Esophagus squamous epithelium (tissue), 4 donors: Measurements from ENCODE around the gene RNF149.

ENCODE experiments used
- POLR2A ChIP-seq, 4 donors: fragments of 450-650 bp; IDR thresholded peaks; one replicate each; pipeline ENCODE4 v1.6.1; 2017; ENCODE audit warnings: antibody characterized with exemption in 4 of 4, mild to moderate bottlenecking in 4 of 4, moderate library complexity in 3 of 4
- TF ChIP-seq, protein P1 (sequence below), 6 experiments: fragments of 450-650 bp in 4 of 6; fragments of 200-600 bp in 2 of 6; sonication (generic) in 2 of 6; IDR thresholded peaks; one replicate each; pipeline ENCODE4 v1.5.1; 2016 to 2019; ENCODE audit warnings: antibody characterized with exemption in 6 of 6, mild to moderate bottlenecking in 4 of 6, moderate library complexity in 4 of 6

DNA sequence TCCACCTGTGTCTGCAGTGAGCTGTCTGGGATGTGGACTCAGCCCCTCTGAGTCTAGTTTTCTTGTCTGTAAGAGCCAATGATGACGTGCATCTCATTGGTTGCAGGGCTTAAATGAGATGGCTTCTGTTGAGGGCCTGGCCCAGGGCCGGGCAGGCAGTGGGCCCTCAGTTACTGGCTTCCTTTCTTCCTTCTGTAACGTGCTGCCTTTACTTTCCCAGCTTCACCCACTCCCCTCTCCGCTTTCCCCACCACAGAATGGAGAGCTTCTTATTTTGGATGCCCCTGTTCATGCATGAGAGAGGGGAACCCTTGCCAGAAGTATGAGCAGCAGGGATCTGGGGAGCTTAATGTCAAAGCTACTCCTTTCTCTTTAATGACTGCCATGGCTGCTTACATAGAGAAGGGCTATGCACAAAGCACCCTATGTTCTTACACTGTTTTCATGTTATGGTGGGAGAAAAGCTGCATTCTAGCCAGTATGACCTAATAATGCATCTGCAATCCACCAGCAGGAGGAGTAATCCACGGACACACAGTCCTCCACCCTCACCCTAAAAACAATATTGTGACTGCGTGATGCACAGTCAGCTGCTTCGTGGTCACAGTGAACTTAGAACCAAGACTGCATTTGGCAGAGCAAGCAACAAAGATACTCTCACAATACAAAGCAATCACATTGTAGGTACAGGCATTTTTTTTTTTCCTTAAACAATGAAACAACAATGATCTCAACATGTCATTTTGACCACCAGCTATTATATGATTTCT is 41.6 kb upstream of the RNF149 start:
- TF ChIP-seq, protein P1, sequence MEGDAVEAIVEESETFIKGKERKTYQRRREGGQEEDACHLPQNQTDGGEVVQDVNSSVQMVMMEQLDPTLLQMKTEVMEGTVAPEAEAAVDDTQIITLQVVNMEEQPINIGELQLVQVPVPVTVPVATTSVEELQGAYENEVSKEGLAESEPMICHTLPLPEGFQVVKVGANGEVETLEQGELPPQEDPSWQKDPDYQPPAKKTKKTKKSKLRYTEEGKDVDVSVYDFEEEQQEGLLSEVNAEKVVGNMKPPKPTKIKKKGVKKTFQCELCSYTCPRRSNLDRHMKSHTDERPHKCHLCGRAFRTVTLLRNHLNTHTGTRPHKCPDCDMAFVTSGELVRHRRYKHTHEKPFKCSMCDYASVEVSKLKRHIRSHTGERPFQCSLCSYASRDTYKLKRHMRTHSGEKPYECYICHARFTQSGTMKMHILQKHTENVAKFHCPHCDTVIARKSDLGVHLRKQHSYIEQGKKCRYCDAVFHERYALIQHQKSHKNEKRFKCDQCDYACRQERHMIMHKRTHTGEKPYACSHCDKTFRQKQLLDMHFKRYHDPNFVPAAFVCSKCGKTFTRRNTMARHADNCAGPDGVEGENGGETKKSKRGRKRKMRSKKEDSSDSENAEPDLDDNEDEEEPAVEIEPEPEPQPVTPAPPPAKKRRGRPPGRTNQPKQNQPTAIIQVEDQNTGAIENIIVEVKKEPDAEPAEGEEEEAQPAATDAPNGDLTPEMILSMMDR (IDR thresholded peaks at IDR 0.05), result peak in 1 of 6 experiments; percentile 32
- no peak for TF ChIP-seq POLR2A (IDR thresholded peaks at IDR 0.05)
